A549 treated with CpdA at 1 μM for 4 hours (cell line): ENCODE measurements around the gene SLC8A1. TPM values are rescaled to one million over a fixed set of nuclear protein-coding genes. Genes with fewer than 3 reads are reported as not detected.

Experiments
- total RNA-seq: library from RNA; stranded (reverse); fragments of 200-300 nt; extraction: Qiagen RNA extraction; gene quantifications from 5 replicates; pipeline ENCODE4 v1.2.3, GENCODE V29; 2022; ENCODE audit warnings: low read depth

Gene SLC8A1
- 0.40 to 0.59 TPM (median 0.48 TPM) in 5 replicates for total RNA-seq

DNA sequence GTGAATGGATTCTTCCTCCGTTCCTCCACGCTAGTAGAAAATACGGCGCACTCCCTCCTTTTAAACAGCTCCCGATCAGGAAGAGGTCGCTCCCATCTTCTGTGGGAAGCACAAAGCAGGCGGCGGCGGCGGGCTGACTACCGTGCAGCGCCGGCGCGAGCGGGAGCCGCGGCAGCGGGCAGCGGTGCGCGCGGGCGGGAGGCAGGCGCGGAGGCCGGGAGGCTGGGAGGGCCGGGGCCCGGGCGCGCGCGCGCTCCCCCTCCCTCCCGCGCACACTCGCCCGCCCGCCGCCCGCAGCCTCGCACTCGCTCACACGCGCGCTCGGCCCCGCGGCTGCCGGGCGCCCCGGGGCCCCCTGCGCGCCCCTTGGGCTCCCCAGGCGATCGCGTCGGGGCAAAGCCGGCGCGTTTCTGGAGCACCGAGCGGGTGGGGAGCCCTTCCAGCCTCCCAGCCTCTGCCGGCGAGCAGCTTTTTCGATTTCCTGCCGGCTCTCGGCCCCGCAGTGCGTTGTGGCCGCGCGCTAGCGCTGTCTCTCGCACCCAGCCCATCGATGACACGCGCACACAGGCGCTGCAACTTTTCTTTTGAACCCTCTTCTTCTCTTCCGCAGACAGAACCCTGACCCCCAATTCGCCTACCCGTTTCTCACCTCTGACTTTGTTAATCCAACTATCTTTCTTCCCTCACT lies at the start of gene SLC8A1:
SLC8A1 (minus strand) TSS at position 173 of the 688 bp plus-strand sequence.

